22Rv1 (cell line): ENCODE data around the gene PRXL2A.

Source experiments
- ZFX ChIP-seq: fragments of 450-650 bp; IDR thresholded peaks from 2 replicates; pipeline ENCODE4 v1.6.1; 2017; ENCODE audit warnings: antibody characterized with exemption, borderline replicate concordance
- TF ChIP-seq, protein P1 (sequence below): fragments of 450-650 bp; IDR thresholded peaks from 2 replicates; pipeline ENCODE4 v1.5.1; 2017; ENCODE audit warnings: mild to moderate bottlenecking

DNA sequence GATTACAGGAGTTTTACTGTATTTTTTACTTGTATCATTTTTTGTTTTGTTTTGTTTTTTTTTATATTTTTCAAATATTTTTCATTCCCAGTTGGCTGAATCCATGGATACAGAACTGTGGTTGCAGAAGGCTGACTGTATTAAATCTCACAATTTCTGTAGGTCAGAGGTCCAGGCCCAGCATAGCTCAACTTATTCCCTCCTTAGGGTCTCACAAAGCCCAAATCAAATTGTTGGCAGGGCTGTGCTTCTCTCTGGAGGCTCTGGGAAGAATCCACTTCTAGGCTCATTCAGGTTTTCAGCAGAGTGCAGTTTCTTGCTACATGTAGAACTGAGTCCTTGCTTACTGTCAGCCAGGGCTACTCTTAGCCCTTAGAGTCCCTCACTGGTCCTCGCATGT lies 68.3 kb downstream of the PRXL2A start:
- TF ChIP-seq, protein P1, sequence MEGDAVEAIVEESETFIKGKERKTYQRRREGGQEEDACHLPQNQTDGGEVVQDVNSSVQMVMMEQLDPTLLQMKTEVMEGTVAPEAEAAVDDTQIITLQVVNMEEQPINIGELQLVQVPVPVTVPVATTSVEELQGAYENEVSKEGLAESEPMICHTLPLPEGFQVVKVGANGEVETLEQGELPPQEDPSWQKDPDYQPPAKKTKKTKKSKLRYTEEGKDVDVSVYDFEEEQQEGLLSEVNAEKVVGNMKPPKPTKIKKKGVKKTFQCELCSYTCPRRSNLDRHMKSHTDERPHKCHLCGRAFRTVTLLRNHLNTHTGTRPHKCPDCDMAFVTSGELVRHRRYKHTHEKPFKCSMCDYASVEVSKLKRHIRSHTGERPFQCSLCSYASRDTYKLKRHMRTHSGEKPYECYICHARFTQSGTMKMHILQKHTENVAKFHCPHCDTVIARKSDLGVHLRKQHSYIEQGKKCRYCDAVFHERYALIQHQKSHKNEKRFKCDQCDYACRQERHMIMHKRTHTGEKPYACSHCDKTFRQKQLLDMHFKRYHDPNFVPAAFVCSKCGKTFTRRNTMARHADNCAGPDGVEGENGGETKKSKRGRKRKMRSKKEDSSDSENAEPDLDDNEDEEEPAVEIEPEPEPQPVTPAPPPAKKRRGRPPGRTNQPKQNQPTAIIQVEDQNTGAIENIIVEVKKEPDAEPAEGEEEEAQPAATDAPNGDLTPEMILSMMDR = no peak
- no peak for TF ChIP-seq ZFX
